H9 (cell line): ENCODE results near the gene ADNP2. TPM values are rescaled to one million over a fixed set of nuclear protein-coding genes. Genes with fewer than 3 reads are reported as not detected.

Experiments used
- DNase-seq: peaks from one replicate; pipeline ENCODE4 v3.0.0-alpha.2; 2017
- H2AFZ ChIP-seq: one replicate; pipeline ENCODE4 v1.6.1; 2013; ENCODE audit warnings: mild to moderate bottlenecking, low read length, control low read depth, moderate library complexity
- H2AK5ac ChIP-seq: 2 replicates; pipeline ENCODE4 v1.6.1; 2013; ENCODE audit warnings: low read length, control low read depth, mixed read lengths; ENCODE audit not compliant: insufficient read length
- H2BK120ac ChIP-seq: one replicate; pipeline ENCODE4 v1.6.1; 2013; ENCODE audit warnings: low read depth, mild to moderate bottlenecking, low read length, control low read depth, inconsistent platforms; ENCODE audit not compliant: poor library complexity, severe bottlenecking
- H2BK12ac ChIP-seq: 2 replicates; pipeline ENCODE4 v1.6.1; 2013; ENCODE audit warnings: low read length, control low read depth, mixed read lengths, low read depth; ENCODE audit not compliant: insufficient read length
- H2BK15ac ChIP-seq: 2 replicates; pipeline ENCODE4 v1.6.1; 2013; ENCODE audit warnings: low read depth, low read length, control low read depth
- H2BK20ac ChIP-seq: one replicate; pipeline ENCODE4 v1.6.1; 2013; ENCODE audit warnings: low read depth, mild to moderate bottlenecking, low read length, control low read depth, inconsistent platforms; ENCODE audit not compliant: poor library complexity, severe bottlenecking
- H2BK5ac ChIP-seq: 2 replicates; pipeline ENCODE4 v1.6.1; 2013; ENCODE audit warnings: low read length, control low read depth, mixed read lengths; ENCODE audit not compliant: insufficient read length
- H3K14ac ChIP-seq: 2 replicates; pipeline ENCODE4 v1.6.1; 2013; ENCODE audit warnings: low read length, control low read depth; ENCODE audit not compliant: insufficient read depth
- H3K18ac ChIP-seq: 2 replicates; pipeline ENCODE4 v1.6.1; 2013; ENCODE audit warnings: low read depth, mild to moderate bottlenecking, mixed read lengths, low read length, control low read depth; ENCODE audit not compliant: insufficient read length
- H3K23ac ChIP-seq: 2 replicates; pipeline ENCODE4 v1.6.1; 2013; ENCODE audit warnings: low read length, control low read depth, mixed read lengths, low read depth; ENCODE audit not compliant: insufficient read length
- H3K23me2 ChIP-seq: 2 replicates; pipeline ENCODE4 v1.6.1; 2013; ENCODE audit warnings: low read depth, mild to moderate bottlenecking, mixed read lengths, low read length, control low read depth; ENCODE audit not compliant: insufficient read length, poor library complexity, severe bottlenecking
- H3K27ac ChIP-seq: 2 replicates; pipeline ENCODE4 v1.5.1; 2013; ENCODE audit warnings: low read length, control low read depth, mixed read lengths, low read depth; ENCODE audit not compliant: insufficient read length
- H3K27me3 ChIP-seq: 2 replicates; pipeline ENCODE4 v1.6.1; 2013; ENCODE audit warnings: low read length, control low read depth, inconsistent platforms; ENCODE audit not compliant: insufficient read depth
- H3K4ac ChIP-seq: 2 replicates; pipeline ENCODE4 v1.6.1; 2013; ENCODE audit warnings: low read depth, mild to moderate bottlenecking, control low read depth, inconsistent platforms, low read length, moderate library complexity
- H3K4me1 ChIP-seq: 2 replicates; pipeline ENCODE4 v1.6.1; 2013; ENCODE audit warnings: low read length, control low read depth, inconsistent platforms; ENCODE audit not compliant: insufficient read depth
- H3K4me2 ChIP-seq: 2 replicates; pipeline ENCODE4 v1.6.1; 2013; ENCODE audit warnings: low read length, control low read depth, mixed read lengths; ENCODE audit not compliant: insufficient read length, insufficient read depth
- H3K56ac ChIP-seq: 2 replicates; pipeline ENCODE4 v1.6.1; 2013; ENCODE audit warnings: low read depth, mild to moderate bottlenecking, mixed read lengths, low read length, control low read depth; ENCODE audit not compliant: insufficient read length
- H3K79me1 ChIP-seq: 2 replicates; pipeline ENCODE4 v1.6.1; 2013; ENCODE audit warnings: low read depth, mild to moderate bottlenecking, moderate library complexity, low read length, control low read depth, inconsistent platforms; ENCODE audit not compliant: insufficient read depth, poor library complexity, severe bottlenecking
- H3K79me2 ChIP-seq: 2 replicates; pipeline ENCODE4 v1.6.1; 2013; ENCODE audit warnings: low read length, control low read depth, inconsistent platforms; ENCODE audit not compliant: insufficient read depth
- H3K9ac ChIP-seq: 2 replicates; pipeline ENCODE4 v1.6.1; 2013; ENCODE audit warnings: low read length, control low read depth, mixed read lengths; ENCODE audit not compliant: insufficient read length; ENCODE audit errors: extremely low read depth
- H3K9me3 ChIP-seq: one replicate; pipeline ENCODE4 v1.6.1; 2013; ENCODE audit warnings: low read depth, low read length, inconsistent platforms; ENCODE audit not compliant: control insufficient read depth
- H3T11ph ChIP-seq: one replicate; pipeline ENCODE4 v1.6.1; 2013; ENCODE audit warnings: mild to moderate bottlenecking, low read length, control low read depth, inconsistent platforms
- H4K20me1 ChIP-seq: one replicate; pipeline ENCODE4 v1.6.1; 2013; ENCODE audit not compliant: control insufficient read depth, insufficient read length, insufficient read depth
- H4K5ac ChIP-seq: 2 replicates; pipeline ENCODE4 v1.6.1; 2013; ENCODE audit warnings: low read depth, mild to moderate bottlenecking, mixed read lengths, low read length, control low read depth; ENCODE audit not compliant: insufficient read length
- H4K8ac ChIP-seq: replicated peaks from 2 replicates; pipeline ENCODE4 v1.6.1; 2013; ENCODE audit warnings: low read length, control low read depth, mixed read lengths, low read depth; ENCODE audit not compliant: insufficient read length
- H4K91ac ChIP-seq: 2 replicates; pipeline ENCODE4 v1.6.1; 2013; ENCODE audit warnings: low read depth, mild to moderate bottlenecking, moderate library complexity, mixed read lengths, low read length, control low read depth; ENCODE audit not compliant: insufficient read length
- H3K27ac Mint-ChIP-seq, 3 experiments: 2 replicates in 2 of 3; 3 replicates in 1 of 3; pipeline ENCODE4 v1.8.0; 2020 to 2021; ENCODE audit warnings: mixed read lengths in 3 of 3, mild to moderate bottlenecking in 1 of 3, moderate library complexity in 1 of 3
- H3K27me3 Mint-ChIP-seq: 2 replicates; pipeline ENCODE4 v1.8.0; 2021; ENCODE audit warnings: low read depth, mild to moderate bottlenecking, moderate library complexity, mixed read lengths
- H3K36me3 Mint-ChIP-seq, 3 experiments: 2 replicates in 2 of 3; 3 replicates in 1 of 3; pipeline ENCODE4 v1.8.0; 2020 to 2021; ENCODE audit warnings: low read depth in 3 of 3, mixed read lengths in 3 of 3; ENCODE audit not compliant: insufficient read depth in 1 of 3
- H3K4me1 Mint-ChIP-seq, 2 experiments: 2 replicates each; pipeline ENCODE4 v1.8.0; 2020; ENCODE audit warnings: mixed read lengths in 2 of 2
- H3K4me3 Mint-ChIP-seq, 2 experiments: 2 replicates in 1 of 2; 3 replicates in 1 of 2; pipeline ENCODE4 v1.8.0; 2020 to 2021; ENCODE audit warnings: mild to moderate bottlenecking in 2 of 2, mixed read lengths in 2 of 2, moderate library complexity in 1 of 2
- H3K9me3 Mint-ChIP-seq, 2 experiments: 2 replicates in 1 of 2; 3 replicates in 1 of 2; pipeline ENCODE4 v1.8.0; 2020; ENCODE audit warnings: mild to moderate bottlenecking in 2 of 2, mixed read lengths in 2 of 2, moderate library complexity in 1 of 2
- WGBS: extraction: QIAGEN DNeasy Blood & Tissue Kit; methylation state at CpG from one replicate; pipeline ENCODE4 v1.1.7; 2013; ENCODE audit warnings: missing lambda C conversion rate, low lambda C conversion rate, mixed read lengths; ENCODE audit not compliant: insufficient read length; ENCODE audit errors: extremely low coverage; 5-methylcytosine and 5-hydroxymethylcytosine counted together
- total RNA-seq: library from RNA; stranded (reverse); gene quantifications from 2 replicates; pipeline ENCODE4 v1.2.1, GENCODE V29; 2021
- TF ChIP-seq, protein P1 (sequence below): fragments of 200-600 bp; sonication (generic); conservative IDR thresholded peaks from 3 replicates; pipeline ENCODE4 v1.8.0; 2021; ENCODE audit warnings: antibody characterized with exemption, mild to moderate bottlenecking

The ADNP2 gene
- total RNA-seq, 1 experiment from 2014 or later = 53.5 TPM

DNA sequence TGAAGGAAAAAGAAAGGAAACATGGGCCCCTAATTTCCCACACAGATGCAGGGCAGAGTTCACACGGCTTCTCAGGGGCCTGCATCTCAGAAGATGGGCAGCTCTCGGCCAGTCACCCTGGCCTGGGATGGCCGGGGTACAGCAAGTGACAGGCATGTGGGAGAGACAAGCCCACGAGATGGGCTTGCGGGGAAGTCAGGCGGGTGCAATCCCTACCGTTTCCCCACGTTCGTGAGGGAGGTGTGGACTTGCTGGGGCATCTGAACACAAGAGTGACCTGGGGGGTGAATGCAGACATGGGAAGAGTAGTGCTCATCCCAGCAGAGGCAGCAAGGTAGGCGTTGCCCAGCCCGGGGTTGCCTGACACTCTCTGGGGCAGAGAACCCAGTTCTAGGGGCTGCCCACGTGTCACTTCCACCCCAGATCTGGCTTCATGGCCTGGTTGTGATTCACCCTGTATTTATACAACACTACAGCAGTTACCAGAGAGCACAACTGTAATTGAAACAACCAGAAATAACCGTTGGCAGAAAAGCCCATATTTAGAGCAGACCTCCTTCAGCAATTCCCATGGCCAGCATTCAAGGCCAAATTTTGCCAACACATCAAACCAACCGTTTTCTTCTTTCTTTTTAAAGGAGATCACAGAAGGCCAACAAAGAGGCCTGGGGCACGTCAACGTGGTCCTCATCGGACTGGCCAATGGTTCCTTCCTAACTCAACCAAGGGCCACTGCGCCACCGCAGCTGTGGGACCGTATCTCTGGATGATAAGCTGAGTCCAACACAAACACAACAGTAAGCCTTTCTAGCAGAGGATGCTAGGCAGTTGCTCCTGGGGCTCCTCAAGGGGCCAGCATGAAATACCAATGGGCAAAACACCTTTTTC, 79.8 kb downstream of the ADNP2 start:
- Histone ChIP-seq H3K79me2 (no peaks in the 10 kb centered on the region; the same call in 1 of the 2 replicates), H3K27ac (no peak overlapping the region), H3K18ac (no peak overlapping the region), H3K56ac (no peak overlapping the region), H3T11ph (no peak overlapping the region), H3K27me3 (no peaks in the 10 kb centered on the region), H3K9me3 (no peaks in the 10 kb centered on the region), H4K91ac (no peak overlapping the region), H2BK12ac (no peak overlapping the region), H2AFZ (no peak overlapping the region), H3K14ac (no peak overlapping the region), H3K79me1 (no peaks in the 10 kb centered on the region), H2BK5ac (no peak overlapping the region), H3K4me2 (no peak overlapping the region), H3K4ac (no peak overlapping the region), H2BK15ac (no peak overlapping the region), H4K20me1 (no peaks in the 10 kb centered on the region), H3K9ac (no peak overlapping the region), H4K8ac (no peak overlapping the region), H4K5ac (no peak overlapping the region), H3K23me2 (no peaks in the 10 kb centered on the region), H3K4me1 (no peaks in the 10 kb centered on the region), H2BK120ac (no peak overlapping the region), H2AK5ac (no peak overlapping the region), H2BK20ac (no peak overlapping the region), H3K23ac (no peak overlapping the region)
- Mint-ChIP-seq H3K4me1 (no peaks in the 10 kb centered on the region), H3K36me3 (no peaks in the 10 kb centered on the region; a peak in 1 of 7 replicates), H3K27me3 (no peaks in the 10 kb centered on the region; the same call in 1 of the 2 replicates), H3K9me3 (peaks cover 4 to 5% of the 10 kb centered on the region in 2 experiments; a peak in 2 of 5 replicates), H3K27ac (no peak overlapping the region; a peak in 1 of 7 replicates), H3K4me3 (no peak overlapping the region)
- DNase-seq = no peak
- TF ChIP-seq, protein P1, sequence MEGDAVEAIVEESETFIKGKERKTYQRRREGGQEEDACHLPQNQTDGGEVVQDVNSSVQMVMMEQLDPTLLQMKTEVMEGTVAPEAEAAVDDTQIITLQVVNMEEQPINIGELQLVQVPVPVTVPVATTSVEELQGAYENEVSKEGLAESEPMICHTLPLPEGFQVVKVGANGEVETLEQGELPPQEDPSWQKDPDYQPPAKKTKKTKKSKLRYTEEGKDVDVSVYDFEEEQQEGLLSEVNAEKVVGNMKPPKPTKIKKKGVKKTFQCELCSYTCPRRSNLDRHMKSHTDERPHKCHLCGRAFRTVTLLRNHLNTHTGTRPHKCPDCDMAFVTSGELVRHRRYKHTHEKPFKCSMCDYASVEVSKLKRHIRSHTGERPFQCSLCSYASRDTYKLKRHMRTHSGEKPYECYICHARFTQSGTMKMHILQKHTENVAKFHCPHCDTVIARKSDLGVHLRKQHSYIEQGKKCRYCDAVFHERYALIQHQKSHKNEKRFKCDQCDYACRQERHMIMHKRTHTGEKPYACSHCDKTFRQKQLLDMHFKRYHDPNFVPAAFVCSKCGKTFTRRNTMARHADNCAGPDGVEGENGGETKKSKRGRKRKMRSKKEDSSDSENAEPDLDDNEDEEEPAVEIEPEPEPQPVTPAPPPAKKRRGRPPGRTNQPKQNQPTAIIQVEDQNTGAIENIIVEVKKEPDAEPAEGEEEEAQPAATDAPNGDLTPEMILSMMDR = no peak
- WGBS = no CpG with 5 or more reads among the region's 20 CpGs
